ENCODE results near the gene RALBP1.
"Not testable (repeated sequence)": the region's sequence is repeated elsewhere in the genome, so short reads cannot be mapped to it uniquely, and the experiment has no call there.

Gene RALBP1

DNA sequence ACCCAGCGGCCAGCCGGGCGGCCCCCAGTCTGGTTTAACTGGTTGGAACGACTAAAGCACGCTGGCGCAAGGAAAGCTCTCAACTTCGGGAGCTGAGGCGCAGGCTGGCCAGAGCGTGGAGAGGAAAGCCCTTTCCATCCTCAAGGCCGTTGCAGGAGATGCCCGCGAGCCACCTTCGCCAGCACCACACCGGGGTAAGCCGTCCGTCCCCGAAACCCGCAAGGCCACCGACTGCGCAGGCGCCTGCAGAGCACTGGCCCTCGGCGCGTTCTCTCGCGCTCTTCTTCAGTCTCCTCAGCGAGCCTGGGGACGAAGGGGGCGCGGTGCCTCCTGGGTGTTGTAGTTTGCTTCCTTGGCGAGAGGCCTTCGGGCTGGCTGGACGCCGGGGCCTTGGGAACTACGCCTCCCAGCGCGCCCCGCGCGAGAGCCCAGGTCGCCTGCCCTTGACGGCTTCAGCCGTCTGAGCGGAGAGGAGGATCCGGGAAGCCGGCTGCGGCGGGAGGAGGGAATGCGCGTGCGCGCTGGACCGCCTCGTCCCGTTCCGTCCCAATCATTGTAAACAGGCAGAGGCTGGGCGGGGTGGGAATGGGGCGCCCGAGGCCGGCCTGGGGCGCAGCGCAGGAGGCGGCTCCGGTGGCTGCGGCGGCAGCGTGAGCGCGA is at the start of gene RALBP1:
Gene RALBP1, plus strand, starts transcription at position 531 of the 660 bp plus-strand sequence. CDS start 37,533 bp downstream, outside the sequence.
- peak; percentile 100 for DNase-seq

DNA sequence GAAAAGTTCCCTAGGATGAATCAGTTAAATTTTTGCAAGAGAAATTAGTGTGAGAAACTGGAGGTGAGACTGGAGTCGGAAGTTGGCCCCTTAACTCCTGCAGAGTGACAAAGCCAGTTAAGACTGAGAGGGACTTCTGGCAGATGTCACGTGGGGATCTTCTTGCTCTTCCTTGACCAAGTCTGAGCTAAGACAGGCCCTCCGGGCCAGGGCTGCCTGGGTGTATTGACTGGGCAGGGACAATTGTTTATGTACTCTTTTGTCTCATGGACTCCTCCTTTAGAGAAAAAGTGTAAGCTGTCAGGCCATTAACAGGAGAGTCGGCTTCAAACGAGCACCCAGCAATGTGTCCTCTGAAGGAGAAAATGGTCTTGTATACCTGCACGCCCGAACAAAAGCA is 48.6 kb upstream of the RALBP1 start:
- no peak for DNase-seq

DNA sequence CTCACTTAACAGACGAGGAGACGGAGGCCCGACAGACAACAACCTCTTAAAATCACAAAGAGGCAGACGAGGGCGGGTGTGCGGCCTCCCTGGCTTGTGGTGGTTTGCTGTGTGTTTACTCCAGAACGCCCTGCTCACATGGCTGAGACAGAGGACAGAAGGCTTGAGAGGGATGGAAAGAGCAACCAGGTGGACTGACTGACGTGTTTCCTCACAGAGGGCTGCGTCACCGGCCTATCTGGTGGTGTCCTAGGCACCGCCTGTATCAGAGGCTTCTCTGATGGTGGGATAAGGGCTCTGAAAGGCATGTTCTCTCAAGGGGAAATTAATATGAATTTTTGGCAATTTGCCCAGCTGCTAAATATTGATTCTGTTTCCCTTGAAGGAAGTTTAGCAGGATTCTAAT is 47.0 kb upstream of the RALBP1 start:
- DNase-seq: peak; percentile 52

DNA sequence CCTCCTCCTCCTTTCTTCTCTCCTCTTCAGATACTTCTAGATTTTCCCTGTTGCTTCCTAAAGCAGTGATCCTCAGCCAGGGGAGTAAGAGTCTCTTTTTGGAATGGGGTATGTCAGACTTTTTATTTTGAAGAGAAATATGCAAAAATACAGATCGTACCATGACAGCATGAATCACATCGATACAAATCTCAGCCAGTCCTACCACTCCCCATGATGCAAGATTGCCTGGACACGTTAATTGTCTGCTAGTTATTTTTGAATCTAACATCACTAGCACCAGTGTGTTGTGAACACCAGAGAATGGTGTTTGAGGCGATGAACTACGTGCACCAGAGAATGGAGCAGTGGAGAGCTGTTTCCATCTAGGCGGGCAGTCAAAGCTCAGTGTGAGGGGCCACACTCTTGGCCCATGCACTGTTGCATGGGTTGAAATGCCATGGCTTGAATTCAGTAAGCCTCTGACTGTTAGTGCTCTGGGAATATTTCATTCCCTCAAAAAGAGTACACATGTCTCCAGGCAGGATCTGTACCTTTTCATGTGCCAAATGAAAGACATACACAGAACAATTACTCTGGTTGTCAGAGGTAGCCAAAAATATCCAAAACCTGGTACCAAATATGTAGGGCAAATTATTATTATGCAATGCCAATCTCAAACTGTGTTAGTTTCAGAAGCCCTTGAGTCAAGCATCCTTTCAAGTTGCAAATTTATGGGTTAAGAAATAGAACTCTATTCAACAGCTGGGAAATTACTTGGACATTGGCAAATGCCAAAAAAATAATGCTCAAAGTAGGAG is 46.3 kb upstream of the RALBP1 start:
- no peak for DNase-seq

DNA sequence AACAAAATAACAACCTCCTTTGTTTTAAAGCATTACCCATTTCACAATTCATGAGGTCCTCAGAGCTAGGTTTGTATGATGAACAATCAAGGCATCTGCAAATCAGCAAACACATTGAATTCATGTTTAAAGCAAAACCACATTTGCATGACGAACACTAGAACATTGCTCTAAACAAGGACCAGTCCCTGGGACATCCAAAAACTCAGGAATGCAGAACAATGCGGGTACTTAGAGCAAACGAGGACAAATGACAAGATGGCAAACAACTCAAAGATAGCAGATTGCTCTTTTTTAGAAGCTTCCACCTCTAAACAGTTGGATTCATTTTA is 45.7 kb upstream of the RALBP1 start:
- DNase-seq: no peak

DNA sequence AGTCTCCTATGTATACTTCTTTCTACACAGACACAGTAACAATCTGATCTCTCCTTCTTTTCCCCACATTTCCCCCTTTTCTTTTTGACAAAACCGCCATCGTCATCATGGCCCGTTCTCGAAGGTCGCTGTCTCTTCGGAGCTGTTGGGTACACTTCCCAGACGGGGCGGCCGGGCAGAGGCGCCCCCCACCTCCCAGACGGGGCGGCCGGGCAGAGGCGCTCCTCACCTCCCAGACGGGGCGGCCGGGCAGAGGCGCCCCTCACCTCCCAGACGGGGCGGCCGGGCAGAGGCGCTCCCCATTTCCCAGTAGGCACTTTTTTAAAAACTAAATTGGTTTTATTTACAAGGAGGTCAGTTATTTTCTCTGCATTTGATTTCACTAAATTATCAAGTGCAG is 45.0 kb upstream of the RALBP1 start:
- not testable (repeated sequence) for DNase-seq

DNA sequence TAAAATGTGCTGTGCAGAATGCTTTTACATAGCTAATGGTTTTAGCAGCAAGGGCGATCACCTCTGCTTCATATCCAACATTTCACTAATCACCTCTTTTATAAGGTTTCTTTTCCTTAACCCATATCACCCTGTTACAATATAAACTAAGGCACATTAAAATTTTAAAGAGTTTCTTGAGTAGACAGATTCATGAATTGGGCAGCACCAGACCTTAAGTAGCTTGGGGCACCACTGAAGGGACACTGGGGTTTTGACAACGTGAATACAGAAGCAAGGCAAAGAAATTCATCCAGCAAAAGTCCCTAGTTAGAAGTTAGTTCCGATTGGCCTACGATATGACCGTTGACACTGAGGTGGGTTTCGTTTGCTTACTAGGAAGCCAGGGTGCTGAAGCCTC is 44.0 kb upstream of the RALBP1 start:
- DNase-seq: no peak

DNA sequence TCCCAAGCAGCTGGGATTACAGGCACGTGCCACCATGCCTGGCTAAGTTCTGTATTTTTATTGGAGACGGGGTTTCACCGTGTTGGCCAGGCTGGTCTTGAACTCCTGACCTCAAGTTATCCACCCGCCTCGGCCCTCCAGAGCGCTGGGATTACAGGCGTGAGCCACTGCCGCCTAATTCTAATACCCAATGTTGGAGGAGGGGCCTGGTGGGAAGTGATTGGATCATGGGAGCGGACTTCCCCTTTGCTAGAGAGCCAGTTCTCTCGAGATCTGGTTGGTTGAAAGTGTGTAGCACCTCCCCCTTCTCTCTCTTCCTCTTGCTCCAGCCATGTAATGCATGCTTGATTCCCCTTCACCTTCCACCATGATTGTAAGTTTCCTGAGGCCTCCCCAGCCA is 42.2 kb upstream of the RALBP1 start:
- DNase-seq: not testable (repeated sequence)

DNA sequence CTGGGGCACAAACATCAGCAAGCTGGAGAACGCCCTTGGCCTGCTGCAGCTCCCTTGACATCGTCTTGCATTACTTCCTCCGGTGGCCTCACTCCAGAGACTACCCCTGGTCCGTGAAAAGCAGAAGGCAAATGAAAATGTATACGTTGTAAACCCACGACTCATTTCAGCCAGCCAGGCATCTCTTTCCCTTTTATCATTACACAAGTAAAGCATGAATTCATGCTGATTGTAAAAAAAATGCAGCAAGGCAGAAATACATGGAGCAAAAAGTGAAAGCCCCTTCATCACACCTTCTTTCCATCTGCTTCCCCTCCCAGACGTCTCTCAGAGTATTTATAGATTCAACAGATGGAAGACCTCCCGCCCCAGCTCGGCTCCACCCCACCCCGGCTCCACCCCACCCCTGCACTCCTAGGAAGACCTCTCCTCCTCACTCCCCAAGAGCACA is 41.6 kb upstream of the RALBP1 start:
- DNase-seq: no peak

DNA sequence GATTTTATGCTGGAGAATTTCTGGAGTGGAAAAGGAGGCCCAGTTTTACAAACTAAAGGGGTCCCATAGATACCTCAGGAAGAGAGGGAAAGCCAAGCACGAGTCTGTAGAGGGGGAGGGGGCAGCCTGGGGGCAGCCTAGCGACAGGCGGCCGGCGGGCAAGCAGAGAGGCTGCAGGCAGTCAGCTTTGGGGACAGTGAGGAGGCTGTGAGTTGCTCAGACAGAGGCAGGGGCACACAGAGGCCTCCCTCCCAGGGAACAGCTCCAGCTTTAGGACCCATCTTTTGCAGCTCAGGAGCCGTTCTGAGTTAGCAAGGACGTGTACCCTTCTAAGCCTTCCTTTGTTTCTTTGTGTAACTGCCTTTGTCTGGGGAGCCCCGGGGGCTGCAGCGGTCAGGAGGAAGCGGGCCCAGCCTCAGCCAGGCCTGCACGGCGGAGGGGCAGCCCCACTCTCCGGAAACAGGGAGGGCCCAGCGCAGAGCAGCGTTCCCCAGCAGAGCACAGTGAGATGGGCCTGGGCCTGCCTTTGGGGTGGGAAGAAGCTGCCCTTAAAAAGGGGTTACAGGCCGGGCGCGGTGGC is 41.1 kb upstream of the RALBP1 start:
- no peak for DNase-seq

DNA sequence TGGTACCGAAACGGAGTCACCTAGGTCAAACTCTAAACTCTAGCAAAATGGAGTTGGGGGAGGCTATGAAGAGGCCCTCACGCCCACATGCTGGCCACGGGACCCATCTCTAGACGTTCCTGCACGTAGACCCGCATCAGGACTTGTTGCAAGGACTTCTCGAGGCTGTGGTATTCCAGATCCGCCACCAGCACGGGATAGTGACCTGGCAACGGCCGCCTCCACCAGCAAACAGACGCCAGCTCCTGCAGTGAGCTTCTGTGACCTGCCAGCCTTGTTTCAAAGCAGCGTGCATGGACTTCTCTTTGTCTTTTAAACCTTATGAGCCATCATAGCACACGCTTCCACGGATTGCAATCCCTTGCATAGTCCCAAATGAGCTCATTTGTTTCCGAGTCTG is 40.3 kb upstream of the RALBP1 start:
- no peak for DNase-seq

DNA sequence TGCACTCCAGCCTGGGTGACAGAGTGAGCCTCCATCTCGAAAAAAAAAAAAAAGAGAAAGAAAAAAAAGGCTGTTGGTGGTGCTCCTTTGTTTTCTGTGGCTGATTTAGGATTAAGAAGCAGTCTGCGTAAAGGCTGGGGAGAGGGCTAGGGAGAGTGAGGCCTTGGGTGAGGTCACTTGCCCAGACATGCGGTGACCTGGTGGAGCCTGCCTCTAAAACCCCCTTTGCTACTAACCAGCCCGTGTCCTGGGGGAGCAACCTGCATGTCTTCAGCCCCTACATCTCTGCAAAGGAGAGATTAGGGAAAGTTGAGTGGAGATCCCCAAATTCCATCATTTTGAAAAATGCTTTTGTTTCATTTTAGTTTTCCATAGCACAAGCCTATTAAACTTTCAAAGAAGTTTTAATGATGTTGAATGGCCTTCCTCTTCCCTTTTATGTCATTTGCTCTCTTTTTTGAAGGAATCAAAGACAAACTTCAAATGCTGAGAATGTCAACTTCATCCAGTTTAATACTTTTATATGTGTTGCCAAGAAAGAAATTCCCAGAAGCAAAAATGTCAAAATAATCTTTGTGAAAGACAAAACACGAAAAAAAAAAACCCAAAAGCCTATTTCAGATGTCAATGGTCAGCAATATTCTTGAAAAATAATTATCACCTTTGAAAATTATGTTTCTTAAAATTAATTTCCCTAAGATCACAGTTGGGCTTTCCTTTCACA is 38.9 kb upstream of the RALBP1 start:
- DNase-seq: no peak

DNA sequence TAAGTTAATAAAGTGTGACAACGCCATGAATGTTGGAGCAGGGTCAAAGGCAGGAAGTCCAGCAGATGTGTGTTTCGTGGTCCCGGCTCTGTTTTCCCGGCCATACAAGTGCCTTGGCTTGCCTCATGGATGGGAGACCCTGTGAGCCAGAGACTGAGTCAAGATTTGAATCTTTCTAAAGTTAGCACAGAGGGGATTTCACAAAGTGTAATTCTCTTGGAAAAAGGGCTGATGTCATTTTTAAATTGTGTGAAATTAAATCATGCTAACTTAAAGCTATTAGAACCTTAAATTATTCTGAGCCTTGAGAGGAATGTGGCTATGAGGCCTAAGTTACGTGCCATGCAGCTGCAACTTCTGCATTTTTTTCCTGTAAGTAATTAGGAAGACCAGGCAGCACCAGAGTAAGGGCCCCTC is 38.3 kb upstream of the RALBP1 start:
- DNase-seq: no peak

DNA sequence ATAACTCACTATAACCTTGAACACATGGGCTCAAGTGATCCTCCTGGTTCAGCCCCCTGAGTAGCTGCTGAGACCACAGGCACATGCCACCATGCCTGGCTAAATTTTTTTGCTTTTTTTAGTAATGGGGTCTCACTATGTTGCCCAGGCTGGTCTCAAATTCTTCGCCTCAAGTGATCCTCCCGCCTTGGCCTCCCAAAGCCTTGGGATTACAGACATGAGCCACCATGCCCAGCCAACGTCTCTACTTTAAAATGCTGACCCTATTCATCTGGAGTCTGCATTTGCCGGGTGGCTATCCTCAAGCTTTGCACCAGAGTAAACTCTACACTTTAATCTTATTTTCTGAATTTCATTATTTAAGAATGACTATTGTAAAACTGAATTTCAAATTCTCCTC is 37.6 kb upstream of the RALBP1 start:
- DNase-seq: no peak

DNA sequence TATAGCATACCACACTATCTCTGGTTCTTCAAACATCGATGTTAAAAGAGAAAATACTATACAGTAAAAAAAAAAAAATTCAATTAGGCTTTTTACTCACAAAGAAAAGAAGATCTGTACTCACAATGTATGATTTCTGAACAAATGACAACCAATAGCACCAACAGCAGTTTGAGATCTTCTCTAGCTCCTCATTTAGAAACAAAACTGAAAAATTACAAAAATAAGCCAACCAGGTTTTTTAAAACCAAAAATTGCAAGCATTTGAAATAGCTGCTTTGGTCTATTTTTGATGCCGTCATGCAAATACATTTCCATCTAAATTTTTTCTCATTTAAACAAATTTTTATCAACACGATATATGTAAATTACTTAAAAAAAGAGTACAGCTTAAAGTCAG is 34.3 kb upstream of the RALBP1 start:
- no peak for DNase-seq

DNA sequence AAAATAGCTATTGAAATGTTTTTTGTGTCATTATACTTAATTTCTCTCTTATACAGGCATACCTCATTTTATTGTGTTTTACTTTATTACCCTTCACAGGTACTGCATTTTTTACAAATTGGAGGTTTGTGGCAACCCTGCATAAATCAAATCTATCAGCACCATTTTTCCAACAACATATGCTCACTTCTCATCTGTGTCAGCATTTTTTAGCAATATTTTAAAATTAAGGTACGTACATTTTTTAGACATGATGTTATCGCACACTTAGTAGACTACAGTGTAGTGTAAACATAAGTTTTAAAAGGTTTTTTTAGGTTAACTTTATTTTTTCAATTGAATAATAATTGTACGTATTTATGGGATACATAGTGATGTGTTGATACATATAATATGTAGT is 30.8 kb upstream of the RALBP1 start:
- no peak for DNase-seq

DNA sequence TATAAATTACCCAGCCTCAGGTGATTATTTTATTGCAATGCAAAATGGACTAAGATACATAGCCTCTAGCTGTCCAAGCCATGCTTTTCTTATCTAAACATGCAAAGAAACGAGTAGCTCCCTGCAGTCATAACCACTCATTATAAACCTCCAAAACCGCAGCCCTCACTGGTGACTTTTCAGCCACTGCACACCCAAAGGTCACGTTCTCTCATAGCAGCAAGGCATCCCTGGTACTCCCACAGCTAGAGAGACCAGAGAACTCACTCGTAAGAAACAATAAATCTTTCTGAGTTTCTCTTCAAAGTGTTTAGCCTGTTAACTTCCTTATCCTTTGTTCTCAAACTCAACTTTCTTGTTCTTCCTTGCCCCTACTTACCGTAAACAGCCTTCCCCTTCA is 28.5 kb upstream of the RALBP1 start:
- no peak for DNase-seq

DNA sequence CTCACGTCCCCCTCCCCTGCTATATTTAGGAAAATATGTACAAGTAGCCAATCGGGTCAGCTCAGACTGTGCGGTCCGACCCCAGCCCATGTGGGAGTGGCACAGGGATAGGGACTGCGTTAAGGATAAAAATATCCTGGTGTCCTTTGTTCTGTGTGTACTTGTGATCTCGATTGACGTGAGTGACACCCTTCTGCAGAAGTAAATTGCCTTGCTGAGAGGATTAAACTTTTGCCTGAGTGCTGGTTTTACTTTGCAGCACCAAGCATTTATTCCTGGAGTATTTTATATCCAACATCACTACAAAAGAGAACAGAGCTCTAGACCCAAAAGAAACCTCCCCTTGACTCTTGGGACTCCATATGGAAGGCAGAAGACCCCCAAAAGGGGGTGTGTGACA is 28.0 kb upstream of the RALBP1 start:
- no peak for DNase-seq

DNA sequence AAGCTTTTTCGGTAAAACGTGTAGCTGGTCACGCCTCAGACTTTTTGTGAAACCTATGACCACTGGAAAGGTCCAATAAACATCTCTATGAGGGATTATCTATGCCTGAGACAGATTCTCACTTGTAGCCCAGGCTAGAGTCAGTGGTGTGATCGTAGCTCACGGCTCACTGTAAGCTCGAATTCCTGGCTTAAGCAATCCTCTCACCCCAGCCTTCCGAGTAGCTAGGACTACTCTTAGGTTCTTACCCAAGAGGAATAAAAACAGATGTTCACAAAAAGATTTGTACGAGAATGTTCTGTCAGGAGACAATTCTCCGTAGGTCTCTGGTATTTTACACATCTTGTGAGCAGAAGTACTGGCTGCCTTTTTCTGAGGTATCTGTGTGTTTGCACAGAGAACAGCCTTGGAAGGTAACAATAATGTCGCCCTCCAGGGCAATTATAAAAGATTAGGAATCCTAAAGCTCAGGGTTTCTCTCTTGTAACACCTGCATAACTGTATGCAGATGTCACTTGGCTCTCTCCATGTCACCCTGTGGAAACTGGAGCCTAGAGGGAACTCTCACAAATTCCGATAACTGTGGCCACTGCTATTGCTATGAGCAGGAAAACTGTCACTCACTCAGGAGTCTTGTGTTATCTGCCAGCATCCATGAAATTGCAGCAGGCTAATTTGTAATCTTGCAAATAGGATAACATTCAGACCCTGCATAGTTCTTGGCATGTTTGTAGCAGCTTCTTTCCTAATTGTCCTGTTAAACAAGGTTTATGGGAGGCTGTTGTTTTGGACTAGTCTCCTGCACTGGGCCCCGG is 25.5 kb upstream of the RALBP1 start:
- no peak for DNase-seq

DNA sequence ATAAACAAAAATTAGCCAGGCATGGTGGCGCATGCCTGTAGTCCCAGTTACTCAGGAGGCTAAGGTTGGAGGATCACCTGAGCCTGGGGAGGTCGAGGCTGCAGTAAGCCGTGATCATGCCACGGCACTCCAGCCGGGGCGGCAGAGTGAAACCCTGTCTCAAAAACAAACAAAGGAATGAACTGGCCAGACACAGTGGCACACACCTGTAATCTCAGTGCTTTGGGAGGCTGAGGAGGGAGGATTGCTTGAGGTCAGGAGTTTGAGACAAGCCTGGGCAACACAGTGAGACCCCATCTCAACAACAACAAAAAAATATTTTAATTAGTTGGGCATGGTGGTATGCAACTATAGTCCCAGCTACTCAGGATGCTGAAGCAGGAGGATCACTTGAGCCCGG is 24.4 kb upstream of the RALBP1 start:
- DNase-seq: not testable (repeated sequence)

DNA sequence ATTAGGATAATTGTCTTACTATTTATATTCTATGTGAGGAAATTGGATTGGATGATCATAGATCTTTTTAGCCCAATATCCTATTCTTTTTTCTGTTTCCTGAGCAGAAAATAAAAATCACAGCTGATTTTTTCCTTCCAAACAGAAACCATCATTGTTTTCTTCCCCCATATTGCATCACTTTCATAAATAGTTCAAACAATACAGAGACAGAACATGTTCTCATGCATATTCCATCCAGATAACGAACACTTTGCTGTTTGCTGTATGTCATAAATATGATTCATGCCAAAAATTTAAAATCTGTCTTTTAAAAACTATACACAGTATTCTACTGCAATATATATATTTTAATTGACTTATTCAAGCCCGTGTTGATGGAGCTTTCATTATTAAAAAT is 22.0 kb upstream of the RALBP1 start:
- no peak for DNase-seq

DNA sequence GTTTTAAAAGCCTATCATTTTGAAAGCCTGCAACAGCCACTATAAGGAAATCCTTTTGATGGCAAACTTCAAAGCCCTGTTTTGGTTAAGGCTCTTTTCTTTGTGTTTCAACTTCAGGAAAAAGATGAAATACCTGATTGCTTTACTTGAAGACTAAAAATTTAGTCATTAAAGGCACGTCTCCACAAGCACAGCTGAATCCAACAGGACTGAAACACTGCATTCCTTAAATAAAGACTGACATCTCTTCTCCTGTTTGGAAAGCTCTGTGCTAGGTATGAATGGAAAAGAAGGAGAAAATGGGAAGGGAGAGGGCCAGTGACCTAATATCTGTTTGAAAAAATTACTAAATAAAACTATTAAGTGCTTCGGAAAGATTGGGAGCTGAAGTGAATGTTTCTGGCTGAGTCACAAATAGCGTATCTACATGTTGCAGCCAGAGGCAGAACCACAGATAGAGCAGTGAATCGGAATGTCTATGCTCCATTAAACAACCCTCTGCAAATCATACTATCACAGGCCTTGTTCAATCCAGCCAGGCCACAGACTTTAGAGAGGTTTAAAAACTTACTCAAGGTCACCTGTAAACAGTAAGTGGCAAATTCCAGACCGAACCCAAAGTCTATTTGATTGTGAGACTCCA is 21.1 kb upstream of the RALBP1 start:
- no peak for DNase-seq

All from COR-L47 (cell line).